DOHH2 (cell line): ENCODE data around the gene ZNF134.

Experiments
- H3F3A ChIP-seq: fragments of 200-600 bp; sonication (generic), shearing (Covaris generic); 2 replicates; pipeline ENCODE4 v1.6.0; 2016; ENCODE audit warnings: antibody characterized with exemption, mild to moderate bottlenecking; ENCODE audit not compliant: control insufficient read depth, insufficient read depth
- H3K27ac ChIP-seq: fragments of 200-600 bp; sonication (generic); 2 replicates; pipeline ENCODE4 v1.5.1; 2014; ENCODE audit warnings: low read depth, mild to moderate bottlenecking, low read length, moderate library complexity
- H3K27me3 ChIP-seq: fragments of 200-600 bp; sonication (generic); 2 replicates; pipeline ENCODE4 v1.6.1; 2014; ENCODE audit warnings: mild to moderate bottlenecking, low read length, mixed read lengths; ENCODE audit not compliant: control insufficient read depth
- H3K36me3 ChIP-seq: fragments of 200-600 bp; sonication (generic); 2 replicates; pipeline ENCODE4 v1.6.1; 2014; ENCODE audit warnings: mild to moderate bottlenecking, low read length, moderate library complexity, mixed read lengths; ENCODE audit not compliant: control insufficient read depth
- H3K4me1 ChIP-seq: fragments of 200-600 bp; sonication (generic); 2 replicates; pipeline ENCODE4 v1.6.1; 2014; ENCODE audit warnings: mild to moderate bottlenecking, low read length, mixed read lengths; ENCODE audit not compliant: control insufficient read depth
- H3K4me2 ChIP-seq: fragments of 200-600 bp; sonication (generic); 2 replicates; pipeline ENCODE4 v1.6.0; 2014; ENCODE audit warnings: mild to moderate bottlenecking, low read length, moderate library complexity
- H3K4me3 ChIP-seq: fragments of 200-600 bp; sonication (generic); 2 replicates; pipeline ENCODE4 v1.5.1; 2014; ENCODE audit warnings: mild to moderate bottlenecking, low read length, mixed read lengths
- H3K79me2 ChIP-seq: fragments of 200-600 bp; sonication (generic); 2 replicates; pipeline ENCODE4 v1.6.1; 2014; ENCODE audit warnings: mild to moderate bottlenecking, low read length, mixed read lengths; ENCODE audit not compliant: control insufficient read depth
- H3K9me2 ChIP-seq: fragments of 200-600 bp; sonication (generic); replicated peaks from 2 replicates; pipeline ENCODE4 v1.6.1; 2014; ENCODE audit warnings: mild to moderate bottlenecking, low read length, mixed read lengths; ENCODE audit not compliant: control insufficient read depth
- H3K9me3 ChIP-seq: fragments of 200-600 bp; sonication (generic); 2 replicates; pipeline ENCODE4 v1.6.1; 2014; ENCODE audit warnings: antibody characterized with exemption, low read length, mixed read lengths; ENCODE audit not compliant: control insufficient read depth, insufficient read depth
- H4K20me1 ChIP-seq: fragments of 200-600 bp; sonication (generic); 2 replicates; pipeline ENCODE4 v1.6.0; 2014; ENCODE audit warnings: low read depth, mild to moderate bottlenecking, antibody characterized with exemption, low read length, moderate library complexity; ENCODE audit not compliant: control insufficient read depth, insufficient read depth
- EZH2phosphoT487 ChIP-seq: fragments of 200-600 bp; sonication (generic); IDR thresholded peaks from 2 replicates; pipeline ENCODE4 v1.6.1; 2017; ENCODE audit warnings: borderline replicate concordance, mild to moderate bottlenecking, antibody characterized with exemption, low read length, moderate library complexity, mixed read lengths
- TF ChIP-seq, protein P1 (sequence below): fragments of 200-600 bp; sonication (generic); IDR thresholded peaks from one replicate; pipeline ENCODE4 v1.5.1; 2014; ENCODE audit warnings: antibody characterized with exemption, mild to moderate bottlenecking, low read depth, low read length; ENCODE audit not compliant: poor library complexity, severe bottlenecking

The ZNF134 gene

GRCh38 chr19:57623091-57623490 lies 9.0 kb downstream of the ZNF134 start:
- no peak overlapping the region for H3K4me3 ChIP-seq
- H3K9me2 ChIP-seq = no peaks in the 10 kb centered on the region
- H3K4me2 ChIP-seq = no peak overlapping the region
- no peaks in the 10 kb centered on the region for H3F3A ChIP-seq
- H3K27ac ChIP-seq = no peak overlapping the region
- H3K36me3 ChIP-seq = peaks cover 30% of the 10 kb centered on the region
- H3K27me3 ChIP-seq = no peaks in the 10 kb centered on the region
- H3K9me3 ChIP-seq = peaks cover 44% of the 10 kb centered on the region
- no peaks in the 10 kb centered on the region for H4K20me1 ChIP-seq
- TF ChIP-seq, protein P1, sequence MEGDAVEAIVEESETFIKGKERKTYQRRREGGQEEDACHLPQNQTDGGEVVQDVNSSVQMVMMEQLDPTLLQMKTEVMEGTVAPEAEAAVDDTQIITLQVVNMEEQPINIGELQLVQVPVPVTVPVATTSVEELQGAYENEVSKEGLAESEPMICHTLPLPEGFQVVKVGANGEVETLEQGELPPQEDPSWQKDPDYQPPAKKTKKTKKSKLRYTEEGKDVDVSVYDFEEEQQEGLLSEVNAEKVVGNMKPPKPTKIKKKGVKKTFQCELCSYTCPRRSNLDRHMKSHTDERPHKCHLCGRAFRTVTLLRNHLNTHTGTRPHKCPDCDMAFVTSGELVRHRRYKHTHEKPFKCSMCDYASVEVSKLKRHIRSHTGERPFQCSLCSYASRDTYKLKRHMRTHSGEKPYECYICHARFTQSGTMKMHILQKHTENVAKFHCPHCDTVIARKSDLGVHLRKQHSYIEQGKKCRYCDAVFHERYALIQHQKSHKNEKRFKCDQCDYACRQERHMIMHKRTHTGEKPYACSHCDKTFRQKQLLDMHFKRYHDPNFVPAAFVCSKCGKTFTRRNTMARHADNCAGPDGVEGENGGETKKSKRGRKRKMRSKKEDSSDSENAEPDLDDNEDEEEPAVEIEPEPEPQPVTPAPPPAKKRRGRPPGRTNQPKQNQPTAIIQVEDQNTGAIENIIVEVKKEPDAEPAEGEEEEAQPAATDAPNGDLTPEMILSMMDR = no peak
- TF ChIP-seq EZH2phosphoT487 = no peak
- no peaks in the 10 kb centered on the region for H3K4me1 ChIP-seq
- H3K79me2 ChIP-seq = no peaks in the 10 kb centered on the region

DNA sequence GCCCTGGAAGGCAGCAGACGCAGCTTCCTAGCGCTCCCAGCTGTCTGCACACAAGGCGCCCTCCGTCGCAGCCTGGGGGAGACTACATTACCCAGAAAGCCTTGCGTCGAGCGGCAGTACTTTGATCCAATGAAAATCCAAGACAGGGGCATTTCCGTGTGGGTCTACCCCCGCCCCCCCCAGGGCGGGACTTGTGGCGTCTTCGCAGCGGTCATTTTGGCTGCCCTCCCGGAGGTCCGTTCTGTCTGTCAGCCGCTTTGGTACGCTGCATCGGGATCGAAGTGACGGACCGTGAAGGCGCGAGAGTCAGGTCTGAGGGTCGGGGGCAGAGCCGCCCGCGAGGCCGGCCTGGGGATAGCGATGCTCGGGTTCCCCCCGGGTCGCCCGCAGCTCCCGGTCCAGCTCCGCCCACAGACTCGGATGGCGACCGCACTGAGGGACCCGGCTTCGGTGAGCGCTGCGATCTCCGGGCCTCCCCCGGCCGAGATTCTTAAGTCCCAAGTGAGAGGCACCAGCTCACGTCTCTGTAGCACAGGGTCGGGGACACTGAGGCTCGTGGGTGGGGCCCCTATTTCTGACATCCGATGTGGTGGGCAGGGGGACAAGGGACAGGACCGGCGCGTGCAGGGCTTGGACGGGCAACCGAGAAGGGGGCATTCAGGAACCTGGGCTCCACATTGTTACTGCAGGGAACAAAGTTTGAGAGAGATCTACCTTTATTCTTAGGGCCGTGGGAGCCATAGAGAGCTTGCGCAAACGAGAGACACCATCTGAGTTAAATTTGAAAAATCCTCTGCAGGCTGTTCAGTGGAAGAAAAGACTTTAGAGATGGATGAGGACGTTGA lies 19.2 kb downstream of the ZNF134 start, which contains the start of gene ZNF211:
ZNF211 (plus strand) TSS at position 182 of the 845 bp plus-strand sequence; CDS start at position 361, 179 bp downstream.
- H4K20me1 ChIP-seq = no peaks in the 10 kb centered on the region

GRCh38 chr19:57633832-57634131 lies 19.7 kb downstream of the ZNF134 start:
- Histone ChIP-seq H3K79me2 (no peaks in the 10 kb centered on the region), H3K27me3 (no peaks in the 10 kb centered on the region), H3F3A (no peaks in the 10 kb centered on the region), H3K27ac (no peak overlapping the region), H3K4me2 (peak overlapping the region; percentile 84), H3K9me3 (peaks cover 22% of the 10 kb centered on the region), H3K9me2 (no peaks in the 10 kb centered on the region), H3K4me3 (peak overlapping the region; percentile 83), H3K4me1 (peaks cover 6% of the 10 kb centered on the region), H4K20me1 (no peaks in the 10 kb centered on the region), H3K36me3 (no peaks in the 10 kb centered on the region)
- no peak for TF ChIP-seq EZH2phosphoT487
- TF ChIP-seq, protein P1 = no peak

More for the DNA sequence above, 19.2 kb downstream of the ZNF134 start, which contains the start of gene ZNF211:
- no peaks in the 10 kb centered on the region for H3K36me3 ChIP-seq
- H3K27ac ChIP-seq = no peak within 1 kb of the TSS
- no peak for TF ChIP-seq EZH2phosphoT487
- TF ChIP-seq, protein P1 = no peak
- H3F3A ChIP-seq = no peaks in the 10 kb centered on the region
- peak within 1 kb of the TSS; percentile 84 for H3K4me2 ChIP-seq
- no peaks in the 10 kb centered on the region for H3K79me2 ChIP-seq
- H3K4me1 ChIP-seq = peaks cover 6% of the 10 kb centered on the region
- H3K4me3 ChIP-seq = peak within 1 kb of the TSS; percentile 83
- H3K27me3 ChIP-seq = no peaks in the 10 kb centered on the region
- peaks cover 19% of the 10 kb centered on the region for H3K9me3 ChIP-seq
- no peaks in the 10 kb centered on the region for H3K9me2 ChIP-seq
